HG03378 (cell line): ENCODE data around the gene PPM1J.

Source experiments
- ATAC-seq: cut with Tn5 transposase; IDR thresholded peaks from one replicate; pipeline ENCODE4 v1.9.1; 2021; ENCODE audit warnings: mild to moderate bottlenecking, moderate library complexity; ENCODE audit not compliant: unreplicated experiment

Gene PPM1J

GRCh38 chr1:112688781-112689193, 26.3 kb downstream of the PPM1J start:
- no peak for ATAC-seq

- no peak for ATAC-seq
Measured at GRCh38 chr1:112687785-112688496, 27.2 kb downstream of the PPM1J start.

GRCh38 chr1:112687361-112687760, 27.8 kb downstream of the PPM1J start:
- ATAC-seq: no peak

GRCh38 chr1:112686835-112687234, 28.3 kb downstream of the PPM1J start:
- no peak for ATAC-seq

- no peak for ATAC-seq
Measured at GRCh38 chr1:112686417-112686816, 28.7 kb downstream of the PPM1J start.

- no peak for ATAC-seq
Measured at GRCh38 chr1:112685913-112686312, 29.2 kb downstream of the PPM1J start.

GRCh38 chr1:112678605-112679004, 36.5 kb downstream of the PPM1J start:
- ATAC-seq: no peak

- no peak for ATAC-seq
Measured at GRCh38 chr1:112677501-112677900, 37.6 kb downstream of the PPM1J start.

- no peak for ATAC-seq
Measured at GRCh38 chr1:112676543-112676942, 38.6 kb downstream of the PPM1J start.

GRCh38 chr1:112675728-112676381, 39.3 kb downstream of the PPM1J start:
- no peak for ATAC-seq

- peak; percentile 15 for ATAC-seq
Measured at GRCh38 chr1:112674986-112675727, 40.0 kb downstream of the PPM1J start.

GRCh38 chr1:112674440-112674985, 40.6 kb downstream of the PPM1J start, which contains the start of gene MOV10:
MOV10 (plus strand) TSS chr1:112674659; CDS start chr1:112674913, 254 bp downstream.
- peak; percentile 43 for ATAC-seq

GRCh38 chr1:112673592-112674439, 41.3 kb downstream of the PPM1J start:
- peak; percentile 5 for ATAC-seq

GRCh38 chr1:112672842-112673241, 42.3 kb downstream of the PPM1J start:
- ATAC-seq: no peak

- no peak for ATAC-seq
Measured at GRCh38 chr1:112672009-112672408, 43.1 kb downstream of the PPM1J start.

- no peak for ATAC-seq
Measured at GRCh38 chr1:112666946-112667345, 48.2 kb downstream of the PPM1J start.

- no peak for ATAC-seq
Measured at GRCh38 chr1:112665857-112666256, 49.3 kb downstream of the PPM1J start.
